Epithelial cell of esophagus (primary cell): ENCODE measurements around the gene ISLR2.

Source experiments
- DNase-seq: peaks from one replicate; pipeline ENCODE4 v3.0.0; 2010; ENCODE audit warnings: low read depth
- H3K4me3 ChIP-seq: 2 replicates; pipeline ENCODE4 v1.5.1; 2011; ENCODE audit warnings: mild to moderate bottlenecking, low read length, control low read depth
- CTCF ChIP-seq: IDR thresholded peaks from 2 replicates; pipeline ENCODE4 v1.5.1; 2011; ENCODE audit warnings: low read depth, mild to moderate bottlenecking, low read length, control low read depth, inconsistent platforms; ENCODE audit not compliant: insufficient read depth; ENCODE audit errors: missing control alignments

The ISLR2 gene

GRCh38 chr15:74131628-74132413 lies 1.4 kb downstream of the ISLR2 start:
- H3K4me3 ChIP-seq = no peak overlapping the region
- no peak for DNase-seq
- TF ChIP-seq CTCF = no peak

- TF ChIP-seq CTCF = no peak
- no peak overlapping the region for H3K4me3 ChIP-seq
- peak; percentile 50 for DNase-seq
Observed at GRCh38 chr15:74132681-74133651, 2.6 kb downstream of the ISLR2 start.

GRCh38 chr15:74133694-74134386 lies 3.5 kb downstream of the ISLR2 start:
- DNase-seq = no peak
- no peak for TF ChIP-seq CTCF

GRCh38 chr15:74134387-74135027 lies 4.1 kb downstream of the ISLR2 start:
- TF ChIP-seq CTCF = peak; percentile 50
- peak; percentile 49 for DNase-seq
- H3K4me3 ChIP-seq = no peak overlapping the region

More at GRCh38 chr15:74133694-74134386, 3.5 kb downstream of the ISLR2 start:
- no peak overlapping the region for H3K4me3 ChIP-seq

GRCh38 chr15:74135041-74135565 lies 4.7 kb downstream of the ISLR2 start:
- DNase-seq = no peak
- H3K4me3 ChIP-seq = no peak overlapping the region
- TF ChIP-seq CTCF = no peak

- TF ChIP-seq CTCF = no peak
- DNase-seq = no peak
- H3K4me3 ChIP-seq = no peak overlapping the region
Observed at GRCh38 chr15:74136540-74136813, 6.1 kb downstream of the ISLR2 start.
